Measurements from ENCODE around the gene IFT25.

- no peak for TF ChIP-seq POLR2A (IDR thresholded peaks at IDR 0.05)
- TF ChIP-seq CTCF (IDR thresholded peaks at IDR 0.05), result no peak
- TF ChIP-seq EP300 (IDR thresholded peaks at IDR 0.05), result no peak
Measured at GRCh38 chr1:53930932-53931331, 14.6 kb downstream of the IFT25 start.

Measured in tibial nerve (tissue), 4 donors.